WTC11 (cell line): ENCODE measurements around the gene LIN7C. TPM values are rescaled to one million over a fixed set of nuclear protein-coding genes. Genes with fewer than 3 reads are reported as not detected.

Source experiments
- ATAC-seq: fragments of 200-7000 bp; cut with Tn5 transposase; 2 replicates; pipeline ENCODE4 v1.10.0; 2021; ENCODE audit warnings: mild to moderate bottlenecking, moderate library complexity
- CTCF ChIA-PET: fragments of 300-600 bp; sonication (Branson Sonifier 250); formaldehyde crosslinking; loops from one replicate; lab custom pipeline; 2021; ENCODE audit warnings: antibody characterized with exemption; lab: Charles Lee
- POLR2A ChIA-PET: fragments of 350-600 bp; sonication (Branson Sonifier 250); formaldehyde crosslinking; loops from one replicate; lab custom pipeline; 2021; ENCODE audit warnings: antibody characterized with exemption; lab: Charles Lee
- DNase-seq: peaks from one replicate; pipeline ENCODE4 v3.0.0; 2021; ENCODE audit warnings: low spot score
- H3K27ac Mint-ChIP-seq: 2 replicates; pipeline ENCODE4 v1.8.0; 2021; ENCODE audit warnings: mixed read lengths
- H3K27me3 Mint-ChIP-seq: 2 replicates; pipeline ENCODE4 v1.8.0; 2021; ENCODE audit warnings: low read depth, mild to moderate bottlenecking, moderate library complexity, mixed read lengths
- H3K36me3 Mint-ChIP-seq: 2 replicates; pipeline ENCODE4 v1.8.0; 2021; ENCODE audit warnings: mixed read lengths
- H3K4me1 Mint-ChIP-seq: 2 replicates; pipeline ENCODE4 v1.8.0; 2022; ENCODE audit warnings: mixed read lengths
- H3K4me3 Mint-ChIP-seq: 2 replicates; pipeline ENCODE4 v1.8.0; 2021; ENCODE audit warnings: mild to moderate bottlenecking, moderate library complexity, mixed read lengths
- H3K9me3 Mint-ChIP-seq: 2 replicates; pipeline ENCODE4 v1.8.0; 2021; ENCODE audit warnings: mixed read lengths
- ATF1 ChIP-seq: sonication (generic); formaldehyde crosslinking; IDR thresholded peaks from 2 replicates; pipeline ENCODE4 v1.8.1; 2023; ENCODE audit warnings: mild to moderate bottlenecking, moderate library complexity, missing genetic modification reagents
- ATF6 ChIP-seq: sonication (generic); formaldehyde crosslinking; IDR thresholded peaks from 2 replicates; pipeline ENCODE4 v1.8.1; 2023; ENCODE audit warnings: mild to moderate bottlenecking, missing genetic modification reagents
- CREM ChIP-seq: sonication (generic); formaldehyde crosslinking; IDR thresholded peaks from 2 replicates; pipeline ENCODE4 v1.8.1; 2022; ENCODE audit warnings: mild to moderate bottlenecking, missing genetic modification reagents, moderate library complexity
- CTCF ChIP-seq: fragments of 200-600 bp; IDR thresholded peaks from 2 replicates; pipeline ENCODE4 v1.8.0; 2022; ENCODE audit warnings: antibody characterized with exemption
- ESRRA ChIP-seq: sonication (generic); formaldehyde crosslinking; IDR thresholded peaks from 2 replicates; pipeline ENCODE4 v1.8.1; 2022; ENCODE audit warnings: mild to moderate bottlenecking, missing genetic modification reagents, borderline replicate concordance
- FOXJ3 ChIP-seq: sonication (generic); formaldehyde crosslinking; IDR thresholded peaks from 2 replicates; pipeline ENCODE4 v1.9.0; 2021; ENCODE audit warnings: missing genetic modification reagents, mild to moderate bottlenecking, borderline replicate concordance
- FOXK1 ChIP-seq: sonication (generic); formaldehyde crosslinking; IDR thresholded peaks from 2 replicates; pipeline ENCODE4 v1.8.0; 2022; ENCODE audit warnings: mild to moderate bottlenecking, moderate library complexity, missing genetic modification reagents
- FOXP1 ChIP-seq: sonication (generic); formaldehyde crosslinking; IDR thresholded peaks from 2 replicates; pipeline ENCODE4 v1.8.0; 2022; ENCODE audit warnings: missing genetic modification reagents, mild to moderate bottlenecking, moderate library complexity, borderline replicate concordance
- GRHL2 ChIP-seq: fragments of 250-450 bp; sonication (Bioruptor Pico); IDR thresholded peaks from 2 replicates; pipeline ENCODE4 v1.8.0; 2022; ENCODE audit warnings: mild to moderate bottlenecking, moderate library complexity; ENCODE audit not compliant: insufficient replicate concordance, severe bottlenecking
- HMGA2 ChIP-seq: fragments of 250-450 bp; sonication (Bioruptor Pico); IDR thresholded peaks from 2 replicates; pipeline ENCODE4 v1.4.0; 2021; ENCODE audit warnings: mild to moderate bottlenecking, moderate library complexity
- HMGXB4 ChIP-seq: sonication (generic); formaldehyde crosslinking; IDR thresholded peaks from 2 replicates; pipeline ENCODE4 v1.8.1; 2023; ENCODE audit warnings: mild to moderate bottlenecking, moderate library complexity, missing genetic modification reagents
- MAX ChIP-seq: sonication (generic); formaldehyde crosslinking; IDR thresholded peaks from 2 replicates; pipeline ENCODE4 v1.8.0; 2022; ENCODE audit warnings: mild to moderate bottlenecking, missing genetic modification reagents
- NR3C1 ChIP-seq: sonication (generic); formaldehyde crosslinking; conservative IDR thresholded peaks from 2 replicates; pipeline ENCODE4 v1.8.1; 2023; ENCODE audit warnings: low read depth, mild to moderate bottlenecking, missing genetic modification reagents
- PRDM15 ChIP-seq: sonication (generic); formaldehyde crosslinking; IDR thresholded peaks from 2 replicates; pipeline ENCODE4 v1.8.0; 2022; ENCODE audit warnings: missing genetic modification reagents
- RELA ChIP-seq: sonication (generic); formaldehyde crosslinking; IDR thresholded peaks from 2 replicates; pipeline ENCODE4 v1.8.1; 2022; ENCODE audit warnings: missing genetic modification reagents, mild to moderate bottlenecking, borderline replicate concordance
- SOX15 ChIP-seq: fragments of 250-450 bp; sonication (Bioruptor Pico); IDR thresholded peaks from 2 replicates; pipeline ENCODE4 v1.9.0; 2021; ENCODE audit warnings: mild to moderate bottlenecking
- SP1 ChIP-seq: sonication (generic); formaldehyde crosslinking; conservative IDR thresholded peaks from 2 replicates; pipeline ENCODE4 v1.8.1; 2022; ENCODE audit warnings: missing genetic modification reagents
- STAT6 ChIP-seq: sonication (generic); formaldehyde crosslinking; conservative IDR thresholded peaks from 2 replicates; pipeline ENCODE4 v1.8.1; 2023; ENCODE audit warnings: mild to moderate bottlenecking, low read depth, missing genetic modification reagents, moderate library complexity
- ZNF138 ChIP-seq: sonication (generic); formaldehyde crosslinking; conservative IDR thresholded peaks from 2 replicates; pipeline ENCODE4 v1.8.1; 2022; ENCODE audit warnings: mild to moderate bottlenecking, moderate library complexity, missing genetic modification reagents
- ZNF232 ChIP-seq: sonication (generic); formaldehyde crosslinking; IDR thresholded peaks from 2 replicates; pipeline ENCODE4 v1.8.0; 2022; ENCODE audit warnings: mild to moderate bottlenecking, missing genetic modification reagents
- ZNF671 ChIP-seq: fragments of 250-450 bp; sonication (Bioruptor Pico); IDR thresholded peaks from 2 replicates; pipeline ENCODE4 v1.8.0; 2021; ENCODE audit warnings: mild to moderate bottlenecking
- total RNA-seq: library from RNA; stranded (reverse); gene quantifications from 3 replicates; pipeline ENCODE4 v1.2.3, GENCODE V29; 2021

LIN7C gene
- total RNA-seq, 1 experiment from 2014 or later, result 39.4 TPM

GRCh38 chr11:27540051-27540450 is 33.5 kb upstream of the LIN7C start:
- no peaks in the 10 kb centered on the region for H3K4me1 Mint-ChIP-seq
- H3K9me3 Mint-ChIP-seq, result no peaks in the 10 kb centered on the region
- H3K4me3 Mint-ChIP-seq, result no peak overlapping the region
- no peak overlapping the region for H3K27ac Mint-ChIP-seq
- H3K36me3 Mint-ChIP-seq, result no peaks in the 10 kb centered on the region
- DNase-seq, result no peak
- TF ChIP-seq STAT6 (CRISPR knock-in tag), result no peak
- POLR2A ChIA-PET, result no interaction called here
- H3K27me3 Mint-ChIP-seq, result peaks cover 34% of the 10 kb centered on the region
- no peak for ATAC-seq
- CTCF ChIA-PET, result no interaction called here

GRCh38 chr11:27535103-27535502 is 28.5 kb upstream of the LIN7C start:
- no peak for TF ChIP-seq MAX
- TF ChIP-seq PRDM15 (CRISPR knock-in tag), result no peak
- no peak for TF ChIP-seq SP1 (CRISPR knock-in tag)
- no peak for TF ChIP-seq GRHL2 (CRISPR knock-in tag)
- no peak for TF ChIP-seq NR3C1 (CRISPR knock-in tag)
- TF ChIP-seq FOXK1, result no peak
- TF ChIP-seq ZNF671, result no peak
- TF ChIP-seq ZNF232, result no peak
- no peak for TF ChIP-seq CREM (CRISPR knock-in tag)
- no peak for TF ChIP-seq FOXP1 (CRISPR knock-in tag)
- no peak for TF ChIP-seq ESRRA (CRISPR knock-in tag)
- no peak for TF ChIP-seq SOX15
- no peak for TF ChIP-seq HMGA2 (CRISPR knock-in tag)
- no peak for TF ChIP-seq RELA (CRISPR knock-in tag)
- TF ChIP-seq, all 79 proteins: peak for 0
- H3K27ac Mint-ChIP-seq, result no peak overlapping the region
- H3K4me3 Mint-ChIP-seq, result no peak overlapping the region
- H3K27me3 Mint-ChIP-seq, result peaks cover 57% of the 10 kb centered on the region
- ChIA-PET CTCF (interaction anchor here (1.8 kb wide), 1 partner anchor 11 kb away, joined by 7 read pairs; no protein-coding TSS in a partner anchor), POLR2A (no interaction called here)
- H3K4me1 Mint-ChIP-seq, result peaks cover 5% of the 10 kb centered on the region; the same call in 1 of the 2 replicates
- ATAC-seq (no peak), DNase-seq (no peak)
- no peaks in the 10 kb centered on the region for H3K9me3 Mint-ChIP-seq
- H3K36me3 Mint-ChIP-seq, result no peaks in the 10 kb centered on the region

GRCh38 chr11:27532652-27533325 is 26.2 kb upstream of the LIN7C start:
- no peak for DNase-seq
- no peaks in the 10 kb centered on the region for H3K36me3 Mint-ChIP-seq
- H3K27me3 Mint-ChIP-seq, result peaks cover 60% of the 10 kb centered on the region
- no peak overlapping the region for H3K27ac Mint-ChIP-seq
- no peaks in the 10 kb centered on the region for H3K9me3 Mint-ChIP-seq
- ChIA-PET POLR2A (no interaction called here), CTCF (no interaction called here)
- H3K4me1 Mint-ChIP-seq, result peaks cover 5% of the 10 kb centered on the region; the same call in 1 of the 2 replicates
- no peak overlapping the region for H3K4me3 Mint-ChIP-seq
- ATAC-seq, result no peak
- TF ChIP-seq ATF1 (CRISPR knock-in tag), result no peak
- TF ChIP-seq CREM (CRISPR knock-in tag), result no peak
- TF ChIP-seq HMGXB4 (CRISPR knock-in tag), result no peak
- TF ChIP-seq ZNF138, result no peak
- TF ChIP-seq FOXJ3 (CRISPR knock-in tag), result no peak
- TF ChIP-seq CTCF, result no peak
- no peak for TF ChIP-seq ATF6 (CRISPR knock-in tag)
